SK-N-SH treated with all-trans-retinoic acid at 6 μM for 48 hours (cell line): ENCODE data around the gene HSP90AB1.

ENCODE experiments used
- ATAC-seq: fragments of 200-7000 bp; cut with Tn5 transposase; 3 replicates; pipeline ENCODE4 v1.9.1; 2020; ENCODE audit warnings: mild to moderate bottlenecking, moderate library complexity
- ARNTL ChIP-seq: fragments of 450-650 bp; formaldehyde crosslinking; IDR thresholded peaks from 2 replicates; pipeline ENCODE4 v1.5.0; 2020; ENCODE audit warnings: low read depth, mild to moderate bottlenecking, moderate library complexity, borderline replicate concordance
- BACH2 ChIP-seq: fragments of 250-450 bp; sonication (Bioruptor Pico); IDR thresholded peaks from 2 replicates; pipeline ENCODE4 v1.9.0; 2021; ENCODE audit warnings: mild to moderate bottlenecking, borderline replicate concordance
- CSDC2 ChIP-seq: fragments of 250-450 bp; sonication (Bioruptor Pico); IDR thresholded peaks from 2 replicates; pipeline ENCODE4 v1.5.0; 2020; ENCODE audit warnings: mild to moderate bottlenecking, moderate library complexity
- ESRRG ChIP-seq: fragments of 250-450 bp; sonication (Bioruptor Pico); IDR thresholded peaks from 2 replicates; pipeline ENCODE4 v1.6.1; 2021; ENCODE audit warnings: mild to moderate bottlenecking
- GLIS3 ChIP-seq: fragments of 250-450 bp; sonication (Bioruptor Pico); IDR thresholded peaks from 2 replicates; pipeline ENCODE4 v1.5.0; 2020; ENCODE audit warnings: mild to moderate bottlenecking, moderate library complexity
- ISL1 ChIP-seq: fragments of 250-450 bp; sonication (Bioruptor Pico); IDR thresholded peaks from 2 replicates; pipeline ENCODE4 v2.1.2; 2022; ENCODE audit warnings: mild to moderate bottlenecking, moderate library complexity
- OSR1 ChIP-seq: fragments of 250-450 bp; sonication (Bioruptor Pico); IDR thresholded peaks from 2 replicates; pipeline ENCODE4 v1.8.0; 2022; ENCODE audit warnings: moderate library complexity, mild to moderate bottlenecking, inconsistent platforms
- PPARA ChIP-seq: fragments of 250-450 bp; sonication (Bioruptor Pico); IDR thresholded peaks from 2 replicates; pipeline ENCODE4 v1.5.0; 2020; ENCODE audit warnings: mild to moderate bottlenecking, borderline replicate concordance
- RARB ChIP-seq: fragments of 250-450 bp; sonication (Bioruptor Pico); IDR thresholded peaks from 2 replicates; pipeline ENCODE4 v1.8.0; 2021; ENCODE audit warnings: mild to moderate bottlenecking, moderate library complexity
- SNAI2 ChIP-seq: fragments of 250-450 bp; sonication (Bioruptor Pico); IDR thresholded peaks from 2 replicates; pipeline ENCODE4 v1.5.0; 2020; ENCODE audit warnings: mild to moderate bottlenecking, moderate library complexity
- TCF4 ChIP-seq: fragments of 250-450 bp; sonication (Bioruptor Pico); IDR thresholded peaks from 2 replicates; pipeline ENCODE4 v1.8.0; 2021; ENCODE audit warnings: mild to moderate bottlenecking, moderate library complexity, borderline replicate concordance
- TOX ChIP-seq: fragments of 250-450 bp; sonication (Bioruptor Pico); IDR thresholded peaks from 2 replicates; pipeline ENCODE4 v1.8.0; 2021; ENCODE audit warnings: mild to moderate bottlenecking, moderate library complexity, borderline replicate concordance
- ZC3H10 ChIP-seq: fragments of 250-450 bp; sonication (Bioruptor Pico); IDR thresholded peaks from 2 replicates; pipeline ENCODE4 v1.5.1; 2021; ENCODE audit warnings: mild to moderate bottlenecking, moderate library complexity
- ZFP3 ChIP-seq: fragments of 250-450 bp; sonication (Bioruptor Pico); IDR thresholded peaks from 2 replicates; pipeline ENCODE4 v1.5.0; 2020; ENCODE audit warnings: mild to moderate bottlenecking, moderate library complexity
- ZFP30 ChIP-seq: fragments of 450-650 bp; formaldehyde crosslinking; IDR thresholded peaks from 2 replicates; pipeline ENCODE4 v1.5.0; 2022; ENCODE audit warnings: mild to moderate bottlenecking, moderate library complexity
- ZNF565 ChIP-seq: fragments of 450-650 bp; formaldehyde crosslinking; conservative IDR thresholded peaks from 2 replicates; pipeline ENCODE4 v1.5.0; 2020; ENCODE audit warnings: low read depth, mild to moderate bottlenecking, moderate library complexity
- ZNF70 ChIP-seq: fragments of 450-650 bp; formaldehyde crosslinking; IDR thresholded peaks from 2 replicates; pipeline ENCODE4 v1.5.0; 2020; ENCODE audit warnings: mild to moderate bottlenecking, moderate library complexity
- ZNF8 ChIP-seq: fragments of 450-650 bp; formaldehyde crosslinking; IDR thresholded peaks from 2 replicates; pipeline ENCODE4 v1.5.0; 2020; ENCODE audit warnings: mild to moderate bottlenecking, moderate library complexity
- TF ChIP-seq, protein P1 (sequence below): fragments of 250-450 bp; sonication (Bioruptor Pico); IDR thresholded peaks from 2 replicates; pipeline ENCODE4 v1.8.0; 2020; ENCODE audit warnings: mild to moderate bottlenecking, moderate library complexity, borderline replicate concordance
- TF ChIP-seq, protein P2 (sequence below): fragments of 250-450 bp; sonication (Bioruptor Pico); IDR thresholded peaks from 2 replicates; pipeline ENCODE4 v1.8.0; 2021; ENCODE audit warnings: low read depth, mild to moderate bottlenecking, moderate library complexity, borderline replicate concordance
- TF ChIP-seq, protein P3 (sequence below): fragments of 250-450 bp; sonication (Bioruptor Pico); IDR thresholded peaks from 2 replicates; pipeline ENCODE4 v1.5.1; 2021; ENCODE audit warnings: mild to moderate bottlenecking, moderate library complexity
- TF ChIP-seq, protein P4 (sequence below): fragments of 250-450 bp; sonication (Bioruptor Pico); IDR thresholded peaks from 2 replicates; pipeline ENCODE4 v1.5.0; 2020; ENCODE audit warnings: mild to moderate bottlenecking, moderate library complexity
- TF ChIP-seq, protein P5 (sequence below): fragments of 250-450 bp; sonication (Bioruptor Pico); IDR thresholded peaks from 2 replicates; pipeline ENCODE4 v1.5.1; 2020; ENCODE audit warnings: low read depth, mild to moderate bottlenecking, moderate library complexity

The HSP90AB1 gene

DNA sequence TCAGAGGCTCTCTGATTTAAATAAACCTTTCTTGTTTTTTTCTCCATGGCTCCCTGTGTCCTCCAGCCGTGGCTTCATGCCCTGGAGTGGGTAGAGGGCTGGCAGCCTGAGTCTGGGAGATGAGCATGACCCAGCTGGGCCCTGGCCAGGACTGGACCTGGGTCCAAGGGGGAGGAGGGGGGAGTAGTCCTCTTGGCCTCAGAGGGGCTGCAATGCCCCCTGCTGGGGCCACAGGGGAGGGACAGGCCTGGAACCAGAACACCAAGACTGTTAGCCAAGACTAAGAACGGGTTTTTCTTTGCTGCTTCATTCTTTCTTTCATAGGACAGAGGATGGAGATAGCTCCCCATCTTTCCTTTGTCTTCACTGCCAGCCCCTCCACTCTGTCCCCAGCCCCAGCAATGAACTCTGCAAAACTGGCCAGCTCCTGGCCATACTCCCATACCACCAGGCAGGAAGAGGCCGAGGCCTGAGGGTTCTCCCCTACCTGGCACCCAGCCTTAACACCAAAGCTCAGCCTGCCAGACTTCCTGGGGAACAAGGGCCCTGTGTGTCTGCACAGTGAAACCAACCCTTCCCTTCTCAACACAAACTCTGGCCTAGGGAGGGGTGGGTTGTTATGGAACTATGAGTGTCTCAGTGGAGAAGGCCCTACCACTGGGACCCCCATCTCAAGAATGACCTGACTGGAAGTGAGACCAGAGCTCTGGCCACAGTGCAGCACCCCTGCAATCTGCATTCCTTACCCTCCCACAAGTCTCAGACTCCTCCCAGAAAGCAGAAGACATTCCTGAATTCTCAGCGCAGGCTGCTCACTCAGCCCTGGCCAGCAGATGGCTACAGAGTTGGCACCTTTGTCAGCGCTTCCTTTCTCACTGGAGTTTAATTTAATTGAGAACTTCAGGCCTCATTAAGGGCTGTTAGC, 12.5 kb upstream of the HSP90AB1 start:
- TF ChIP-seq BACH2 (no peak), ZNF8 (CRISPR knock-in tag) (no peak), ZNF70 (CRISPR knock-in tag) (peak; percentile 10; the same call in 1 of the 2 replicates), CSDC2 (CRISPR knock-in tag) (0 out of 2 replicates have a peak, but pooled peaks have one; percentile 16), SNAI2 (CRISPR knock-in tag) (0 out of 2 replicates have a peak, but pooled peaks have one; percentile 9)
- TF ChIP-seq, protein P1, sequence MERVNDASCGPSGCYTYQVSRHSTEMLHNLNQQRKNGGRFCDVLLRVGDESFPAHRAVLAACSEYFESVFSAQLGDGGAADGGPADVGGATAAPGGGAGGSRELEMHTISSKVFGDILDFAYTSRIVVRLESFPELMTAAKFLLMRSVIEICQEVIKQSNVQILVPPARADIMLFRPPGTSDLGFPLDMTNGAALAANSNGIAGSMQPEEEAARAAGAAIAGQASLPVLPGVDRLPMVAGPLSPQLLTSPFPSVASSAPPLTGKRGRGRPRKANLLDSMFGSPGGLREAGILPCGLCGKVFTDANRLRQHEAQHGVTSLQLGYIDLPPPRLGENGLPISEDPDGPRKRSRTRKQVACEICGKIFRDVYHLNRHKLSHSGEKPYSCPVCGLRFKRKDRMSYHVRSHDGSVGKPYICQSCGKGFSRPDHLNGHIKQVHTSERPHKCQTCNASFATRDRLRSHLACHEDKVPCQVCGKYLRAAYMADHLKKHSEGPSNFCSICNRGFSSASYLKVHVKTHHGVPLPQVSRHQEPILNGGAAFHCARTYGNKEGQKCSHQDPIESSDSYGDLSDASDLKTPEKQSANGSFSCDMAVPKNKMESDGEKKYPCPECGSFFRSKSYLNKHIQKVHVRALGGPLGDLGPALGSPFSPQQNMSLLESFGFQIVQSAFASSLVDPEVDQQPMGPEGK (CRISPR knock-in tag) = no peak
- TF ChIP-seq, all 23 proteins: peak for 3
- peak; percentile 79 for ATAC-seq

DNA sequence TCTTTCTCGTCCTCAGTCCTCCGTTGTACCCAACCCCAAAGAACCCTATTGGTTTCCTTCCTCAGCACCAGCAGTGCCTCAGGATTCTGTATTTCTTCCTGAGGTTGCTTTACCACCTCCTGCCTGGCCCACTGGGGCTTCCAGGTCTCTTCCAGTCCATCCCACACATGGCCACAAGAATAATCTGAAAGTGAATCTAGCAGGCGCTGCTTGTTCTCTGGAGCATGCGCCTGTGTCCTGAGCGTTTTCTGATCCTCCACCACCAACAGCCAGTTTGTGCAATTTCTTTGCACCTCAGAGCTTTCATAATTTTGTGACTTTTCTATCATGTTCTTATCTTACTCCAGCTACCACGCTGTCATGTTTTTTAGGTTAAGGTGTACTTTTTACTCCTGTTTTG, 11.6 kb upstream of the HSP90AB1 start:
- TF ChIP-seq, protein P2, sequence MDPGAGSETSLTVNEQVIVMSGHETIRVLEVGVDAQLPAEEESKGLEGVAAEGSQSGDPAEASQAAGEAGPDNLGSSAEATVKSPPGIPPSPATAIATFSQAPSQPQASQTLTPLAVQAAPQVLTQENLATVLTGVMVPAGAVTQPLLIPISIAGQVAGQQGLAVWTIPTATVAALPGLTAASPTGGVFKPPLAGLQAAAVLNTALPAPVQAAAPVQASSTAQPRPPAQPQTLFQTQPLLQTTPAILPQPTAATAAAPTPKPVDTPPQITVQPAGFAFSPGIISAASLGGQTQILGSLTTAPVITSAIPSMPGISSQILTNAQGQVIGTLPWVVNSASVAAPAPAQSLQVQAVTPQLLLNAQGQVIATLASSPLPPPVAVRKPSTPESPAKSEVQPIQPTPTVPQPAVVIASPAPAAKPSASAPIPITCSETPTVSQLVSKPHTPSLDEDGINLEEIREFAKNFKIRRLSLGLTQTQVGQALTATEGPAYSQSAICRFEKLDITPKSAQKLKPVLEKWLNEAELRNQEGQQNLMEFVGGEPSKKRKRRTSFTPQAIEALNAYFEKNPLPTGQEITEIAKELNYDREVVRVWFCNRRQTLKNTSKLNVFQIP (CRISPR knock-in tag) = no peak
- TF ChIP-seq OSR1 (CRISPR knock-in tag) (no peak), ARNTL (CRISPR knock-in tag) (no peak), SNAI2 (CRISPR knock-in tag) (no peak), ISL1 (CRISPR knock-in tag) (no peak), GLIS3 (no peak), ZFP30 (CRISPR knock-in tag) (no peak), ZNF70 (CRISPR knock-in tag) (no peak), ZNF565 (CRISPR knock-in tag) (no peak), CSDC2 (CRISPR knock-in tag) (no peak), ESRRG (CRISPR knock-in tag) (no peak), PPARA (no peak)
- TF ChIP-seq, protein P3, sequence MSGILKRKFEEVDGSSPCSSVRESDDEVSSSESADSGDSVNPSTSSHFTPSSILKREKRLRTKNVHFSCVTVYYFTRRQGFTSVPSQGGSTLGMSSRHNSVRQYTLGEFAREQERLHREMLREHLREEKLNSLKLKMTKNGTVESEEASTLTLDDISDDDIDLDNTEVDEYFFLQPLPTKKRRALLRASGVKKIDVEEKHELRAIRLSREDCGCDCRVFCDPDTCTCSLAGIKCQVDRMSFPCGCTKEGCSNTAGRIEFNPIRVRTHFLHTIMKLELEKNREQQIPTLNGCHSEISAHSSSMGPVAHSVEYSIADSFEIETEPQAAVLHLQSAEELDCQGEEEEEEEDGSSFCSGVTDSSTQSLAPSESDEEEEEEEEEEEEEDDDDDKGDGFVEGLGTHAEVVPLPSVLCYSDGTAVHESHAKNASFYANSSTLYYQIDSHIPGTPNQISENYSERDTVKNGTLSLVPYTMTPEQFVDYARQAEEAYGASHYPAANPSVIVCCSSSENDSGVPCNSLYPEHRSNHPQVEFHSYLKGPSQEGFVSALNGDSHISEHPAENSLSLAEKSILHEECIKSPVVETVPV (CRISPR knock-in tag) = no peak
- TF ChIP-seq, all 23 proteins: peak for 0
- no peak for ATAC-seq

DNA sequence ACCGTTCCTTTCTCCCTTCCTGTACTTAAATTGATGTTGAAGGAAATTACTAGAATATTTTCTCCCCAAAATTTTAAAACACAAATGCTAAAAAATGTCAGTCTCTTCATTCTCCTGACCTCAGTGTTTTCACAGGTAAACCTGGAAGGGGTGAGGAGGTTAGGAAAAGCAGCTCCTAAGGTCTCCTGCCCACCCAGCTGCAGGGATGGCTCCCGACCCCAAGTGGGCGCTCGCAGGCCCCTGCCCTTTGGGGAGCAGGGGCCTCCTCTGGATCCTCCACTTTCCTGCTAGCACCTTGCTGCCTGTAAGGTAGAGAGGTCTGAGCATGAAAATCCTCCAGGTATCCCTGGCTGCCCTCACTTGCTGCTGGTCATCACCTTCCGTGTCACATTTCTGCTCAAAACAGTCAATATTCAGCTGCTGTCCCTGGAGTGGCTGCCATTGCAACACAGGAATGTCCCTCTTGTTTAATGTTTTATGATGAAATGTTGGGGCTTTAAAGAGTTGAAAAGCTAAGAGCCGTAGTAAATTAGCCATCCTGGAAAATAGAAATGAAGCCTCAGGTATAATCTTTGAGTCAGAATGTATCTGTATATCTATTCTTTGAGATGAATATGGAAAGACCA, 10.9 kb upstream of the HSP90AB1 start:
- ATAC-seq = no peak

DNA sequence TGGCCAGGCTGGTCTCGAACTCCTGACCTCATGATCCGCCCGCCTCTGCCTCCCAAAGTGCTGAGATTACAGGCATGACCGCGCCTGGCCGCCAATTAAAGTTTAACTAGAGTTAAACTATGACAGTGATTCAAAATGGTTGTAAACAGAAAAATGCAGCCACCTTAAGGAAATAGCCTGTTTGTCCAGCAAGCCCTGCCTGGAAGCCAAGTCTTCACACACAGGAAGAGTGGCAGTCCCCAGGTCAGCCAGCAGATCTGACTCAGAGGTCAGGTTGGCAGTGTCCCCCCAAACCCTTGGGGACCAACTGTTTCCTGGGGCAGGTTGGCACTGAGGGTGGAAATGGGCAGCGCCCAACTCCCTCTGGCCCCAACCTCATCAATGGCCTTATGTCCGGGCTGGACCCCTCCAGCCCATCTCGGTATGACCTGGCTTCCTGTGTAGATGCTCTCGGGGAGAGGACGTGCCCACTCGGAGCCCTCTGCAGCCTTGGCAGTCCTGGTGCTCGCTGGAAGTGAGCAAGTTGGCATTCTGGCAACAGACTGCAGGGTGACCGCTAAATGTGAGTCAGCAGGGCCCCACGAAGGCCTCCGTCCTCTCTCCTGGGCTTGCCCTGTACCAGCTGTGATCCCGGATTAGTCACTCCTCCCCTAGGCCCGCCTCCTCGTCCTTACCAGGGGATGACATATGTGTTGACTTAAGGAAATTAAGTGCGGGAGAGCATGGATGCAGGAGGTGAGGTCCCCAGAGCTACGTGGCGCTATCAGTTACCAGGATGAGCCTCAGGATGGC, 9.7 kb upstream of the HSP90AB1 start:
- ATAC-seq = peak; percentile 86
- TF ChIP-seq PPARA (no peak), ZNF565 (CRISPR knock-in tag) (no peak), ZFP30 (CRISPR knock-in tag) (no peak), TCF4 (CRISPR knock-in tag) (no peak)
- TF ChIP-seq, protein P4, sequence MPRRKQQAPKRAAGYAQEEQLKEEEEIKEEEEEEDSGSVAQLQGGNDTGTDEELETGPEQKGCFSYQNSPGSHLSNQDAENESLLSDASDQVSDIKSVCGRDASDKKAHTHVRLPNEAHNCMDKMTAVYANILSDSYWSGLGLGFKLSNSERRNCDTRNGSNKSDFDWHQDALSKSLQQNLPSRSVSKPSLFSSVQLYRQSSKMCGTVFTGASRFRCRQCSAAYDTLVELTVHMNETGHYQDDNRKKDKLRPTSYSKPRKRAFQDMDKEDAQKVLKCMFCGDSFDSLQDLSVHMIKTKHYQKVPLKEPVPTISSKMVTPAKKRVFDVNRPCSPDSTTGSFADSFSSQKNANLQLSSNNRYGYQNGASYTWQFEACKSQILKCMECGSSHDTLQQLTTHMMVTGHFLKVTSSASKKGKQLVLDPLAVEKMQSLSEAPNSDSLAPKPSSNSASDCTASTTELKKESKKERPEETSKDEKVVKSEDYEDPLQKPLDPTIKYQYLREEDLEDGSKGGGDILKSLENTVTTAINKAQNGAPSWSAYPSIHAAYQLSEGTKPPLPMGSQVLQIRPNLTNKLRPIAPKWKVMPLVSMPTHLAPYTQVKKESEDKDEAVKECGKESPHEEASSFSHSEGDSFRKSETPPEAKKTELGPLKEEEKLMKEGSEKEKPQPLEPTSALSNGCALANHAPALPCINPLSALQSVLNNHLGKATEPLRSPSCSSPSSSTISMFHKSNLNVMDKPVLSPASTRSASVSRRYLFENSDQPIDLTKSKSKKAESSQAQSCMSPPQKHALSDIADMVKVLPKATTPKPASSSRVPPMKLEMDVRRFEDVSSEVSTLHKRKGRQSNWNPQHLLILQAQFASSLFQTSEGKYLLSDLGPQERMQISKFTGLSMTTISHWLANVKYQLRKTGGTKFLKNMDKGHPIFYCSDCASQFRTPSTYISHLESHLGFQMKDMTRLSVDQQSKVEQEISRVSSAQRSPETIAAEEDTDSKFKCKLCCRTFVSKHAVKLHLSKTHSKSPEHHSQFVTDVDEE = no peak
- TF ChIP-seq, protein P5, sequence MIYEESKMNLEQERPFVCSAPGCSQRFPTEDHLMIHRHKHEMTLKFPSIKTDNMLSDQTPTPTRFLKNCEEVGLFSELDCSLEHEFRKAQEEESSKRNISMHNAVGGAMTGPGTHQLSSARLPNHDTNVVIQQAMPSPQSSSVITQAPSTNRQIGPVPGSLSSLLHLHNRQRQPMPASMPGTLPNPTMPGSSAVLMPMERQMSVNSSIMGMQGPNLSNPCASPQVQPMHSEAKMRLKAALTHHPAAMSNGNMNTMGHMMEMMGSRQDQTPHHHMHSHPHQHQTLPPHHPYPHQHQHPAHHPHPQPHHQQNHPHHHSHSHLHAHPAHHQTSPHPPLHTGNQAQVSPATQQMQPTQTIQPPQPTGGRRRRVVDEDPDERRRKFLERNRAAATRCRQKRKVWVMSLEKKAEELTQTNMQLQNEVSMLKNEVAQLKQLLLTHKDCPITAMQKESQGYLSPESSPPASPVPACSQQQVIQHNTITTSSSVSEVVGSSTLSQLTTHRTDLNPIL = 0 out of 2 replicates have a peak, but pooled peaks have one; percentile 13
- TF ChIP-seq, protein P2 (CRISPR knock-in tag) = no peak

More for the DNA sequence above, 10.9 kb upstream of the HSP90AB1 start:
- TF ChIP-seq TCF4 (CRISPR knock-in tag) = no peak
- TF ChIP-seq ZFP3 (CRISPR knock-in tag) = no peak
- no peak for TF ChIP-seq PPARA
- TF ChIP-seq ZC3H10 = no peak
- no peak for TF ChIP-seq TOX
- TF ChIP-seq RARB (CRISPR knock-in tag) = no peak
- no peak for TF ChIP-seq ARNTL (CRISPR knock-in tag)
- TF ChIP-seq, all 23 proteins: peak for 0
